22Rv1 (cell line): Measurements from ENCODE around the gene IFT88.
A peak's percentile ranks its signal among the peaks of the same experiment; 100 is the strongest.

ENCODE experiments used
- H3K27ac ChIP-seq: fragments of 450-650 bp; 2 replicates; pipeline ENCODE4 v1.5.1; 2017
- ZFX ChIP-seq: fragments of 450-650 bp; IDR thresholded peaks from 2 replicates; pipeline ENCODE4 v1.6.1; 2017; ENCODE audit warnings: antibody characterized with exemption, borderline replicate concordance
- TF ChIP-seq, protein P1 (sequence below): fragments of 450-650 bp; IDR thresholded peaks from 2 replicates; pipeline ENCODE4 v1.5.1; 2017; ENCODE audit warnings: mild to moderate bottlenecking

The IFT88 gene

GRCh38 chr13:20525601-20526544 lies 41.1 kb upstream of the IFT88 start, which contains the start of gene CRYL1:
Gene CRYL1, minus strand, starts transcription at chr13:20525857. Its CDS starts 63 bp downstream, at chr13:20525794.
- H3K27ac ChIP-seq = peak within 1 kb of the TSS; percentile 77
- no peak for TF ChIP-seq ZFX
- TF ChIP-seq, protein P1, sequence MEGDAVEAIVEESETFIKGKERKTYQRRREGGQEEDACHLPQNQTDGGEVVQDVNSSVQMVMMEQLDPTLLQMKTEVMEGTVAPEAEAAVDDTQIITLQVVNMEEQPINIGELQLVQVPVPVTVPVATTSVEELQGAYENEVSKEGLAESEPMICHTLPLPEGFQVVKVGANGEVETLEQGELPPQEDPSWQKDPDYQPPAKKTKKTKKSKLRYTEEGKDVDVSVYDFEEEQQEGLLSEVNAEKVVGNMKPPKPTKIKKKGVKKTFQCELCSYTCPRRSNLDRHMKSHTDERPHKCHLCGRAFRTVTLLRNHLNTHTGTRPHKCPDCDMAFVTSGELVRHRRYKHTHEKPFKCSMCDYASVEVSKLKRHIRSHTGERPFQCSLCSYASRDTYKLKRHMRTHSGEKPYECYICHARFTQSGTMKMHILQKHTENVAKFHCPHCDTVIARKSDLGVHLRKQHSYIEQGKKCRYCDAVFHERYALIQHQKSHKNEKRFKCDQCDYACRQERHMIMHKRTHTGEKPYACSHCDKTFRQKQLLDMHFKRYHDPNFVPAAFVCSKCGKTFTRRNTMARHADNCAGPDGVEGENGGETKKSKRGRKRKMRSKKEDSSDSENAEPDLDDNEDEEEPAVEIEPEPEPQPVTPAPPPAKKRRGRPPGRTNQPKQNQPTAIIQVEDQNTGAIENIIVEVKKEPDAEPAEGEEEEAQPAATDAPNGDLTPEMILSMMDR = no peak

GRCh38 chr13:20526664-20527063 lies 40.3 kb upstream of the IFT88 start:
- H3K27ac ChIP-seq = peak overlapping the region; percentile 77
- no peak for TF ChIP-seq ZFX
- TF ChIP-seq, protein P1 = no peak

DNA sequence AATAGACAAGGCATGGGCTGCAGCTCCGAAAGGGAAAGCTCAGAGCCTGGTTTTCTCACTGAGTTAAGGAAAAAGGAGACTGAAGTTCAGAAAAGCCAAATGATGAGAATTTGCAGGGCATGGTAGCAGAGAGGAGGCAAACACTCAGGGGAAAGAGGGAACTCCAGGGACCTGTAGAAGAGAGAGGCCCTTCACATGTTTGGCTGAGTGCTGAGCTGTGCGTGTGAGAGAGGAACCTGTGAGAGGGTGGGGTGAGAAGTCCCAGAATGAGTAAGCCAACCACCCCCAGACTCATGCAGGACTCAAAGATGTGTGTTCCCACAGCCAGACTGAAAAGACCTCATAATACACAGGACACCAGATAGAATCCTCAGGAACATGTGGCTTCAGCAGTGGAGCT lies 38.5 kb upstream of the IFT88 start:
- H3K27ac ChIP-seq = no peak overlapping the region
- TF ChIP-seq ZFX = no peak
- TF ChIP-seq, protein P1 = no peak

DNA sequence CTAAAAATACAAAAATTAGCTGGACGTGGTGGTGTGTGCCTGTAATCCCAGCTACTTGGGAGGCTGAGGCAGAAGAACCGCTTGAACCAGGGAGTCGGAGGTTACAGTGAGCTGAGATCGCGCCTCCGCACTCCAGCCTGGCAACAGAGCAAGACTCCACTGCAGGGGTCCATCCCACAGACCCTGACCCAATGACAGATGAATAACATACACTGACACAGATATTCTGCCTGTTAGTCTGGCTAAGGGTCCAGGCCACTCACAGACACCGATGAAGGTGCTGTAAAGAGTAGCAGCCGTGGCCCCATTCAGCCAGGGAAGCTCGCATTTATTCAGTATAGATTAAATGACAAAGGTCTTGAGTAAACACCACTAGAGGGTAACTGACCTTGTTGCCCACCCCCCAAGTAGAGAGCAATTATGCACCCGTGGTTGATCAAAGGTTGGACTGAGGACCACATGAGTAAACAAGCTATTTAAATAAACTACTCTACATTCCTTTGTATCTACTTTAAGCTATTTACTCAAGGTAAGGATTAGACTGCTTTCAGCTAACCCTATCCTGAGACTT lies 32.8 kb upstream of the IFT88 start:
- TF ChIP-seq ZFX = no peak
- TF ChIP-seq, protein P1 = no peak
- no peak overlapping the region for H3K27ac ChIP-seq

GRCh38 chr13:20536992-20537391 lies 30.0 kb upstream of the IFT88 start:
- H3K27ac ChIP-seq = no peak overlapping the region
- TF ChIP-seq, protein P1 = no peak
- no peak for TF ChIP-seq ZFX

- TF ChIP-seq, protein P1 = no peak
- no peak for TF ChIP-seq ZFX
- no peak overlapping the region for H3K27ac ChIP-seq
These were observed 22.6 kb upstream of the IFT88 start for GRCh38 chr13:20544201-20544923.
